Posterior cingulate gyrus (tissue), 11 donors: ENCODE measurements around the gene ZBTB21.
A peak's percentile ranks its signal among the peaks of the same experiment; 100 is the strongest.
"Not testable (repeated sequence)": the region's sequence is repeated elsewhere in the genome, so short reads cannot be mapped to it uniquely, and the experiment has no call there.

Source experiments
- DNase-seq, 10 donors: peaks; one replicate each; pipeline versions ENCODE4 v3.0.0 to v3.0.0-alpha.2; 2020 to 2021; ENCODE audit warnings: mixed read lengths in 3 of 10
- intact Hi-C: fragments of 100-400 bp; cut with DNase I; formaldehyde crosslinking; loops from one replicate; pipeline ENCODE4 v1.15.1; 2023

The ZBTB21 gene

GRCh38 chr21:42001781-42002180 is 8.4 kb downstream of the ZBTB21 start:
- intact Hi-C loops, result no loop called here
- no peak for DNase-seq

- DNase-seq, result no peak
- intact Hi-C loops, result no loop called here
Measured at GRCh38 chr21:42000908-42001307, 9.3 kb downstream of the ZBTB21 start.

GRCh38 chr21:41997657-41998056 is 12.5 kb downstream of the ZBTB21 start:
- intact Hi-C loops, result no loop called here
- no peak for DNase-seq

GRCh38 chr21:41995577-41995976 is 14.6 kb downstream of the ZBTB21 start:
- intact Hi-C loops, result no loop called here
- DNase-seq, result no peak

- peak in 1 of 10 donors; percentile 12 for DNase-seq
- intact Hi-C loops, result not testable (repeated sequence)
Measured at GRCh38 chr21:41994613-41995012, 15.5 kb downstream of the ZBTB21 start.

- no peak for DNase-seq
- intact Hi-C loops, result no loop called here
Measured at GRCh38 chr21:41993744-41994143, 16.4 kb downstream of the ZBTB21 start.

GRCh38 chr21:41992576-41992975 is 17.6 kb downstream of the ZBTB21 start:
- DNase-seq, result peak in 1 of 10 donors; percentile 54
- intact Hi-C loops, result no loop called here

GRCh38 chr21:41991659-41992058 is 18.5 kb downstream of the ZBTB21 start:
- intact Hi-C loops, result no loop called here
- peak in 1 of 10 donors; percentile 29 for DNase-seq

- intact Hi-C loops, result no loop called here
- no peak for DNase-seq
Measured at GRCh38 chr21:41989698-41990097, 20.5 kb downstream of the ZBTB21 start.

- intact Hi-C loops, result no loop called here
- DNase-seq, result no peak
Measured at GRCh38 chr21:41987310-41987709, 22.9 kb downstream of the ZBTB21 start.

GRCh38 chr21:41985662-41986416 is 24.3 kb downstream of the ZBTB21 start:
- intact Hi-C loops, result no loop called here
- no peak for DNase-seq

- intact Hi-C loops, result no loop called here
- DNase-seq, result no peak
Measured at GRCh38 chr21:41983229-41983628, 26.9 kb downstream of the ZBTB21 start.

- intact Hi-C loops, result no loop called here
- DNase-seq, result no peak
Measured at GRCh38 chr21:41980561-41980960, 29.6 kb downstream of the ZBTB21 start.

GRCh38 chr21:41979751-41980369 is 30.3 kb downstream of the ZBTB21 start:
- intact Hi-C loops, result no loop called here
- no peak for DNase-seq

GRCh38 chr21:41979335-41979734 is 30.8 kb downstream of the ZBTB21 start:
- no peak for DNase-seq
- intact Hi-C loops, result no loop called here

- DNase-seq, result peak in 1 of 10 donors; percentile 47
- intact Hi-C loops, result no loop called here
Measured at GRCh38 chr21:41977034-41977950, 32.9 kb downstream of the ZBTB21 start.

- intact Hi-C loops, result no loop called here
- DNase-seq, result peak in 1 of 10 donors; percentile 43
Measured at GRCh38 chr21:41976611-41977010, 33.5 kb downstream of the ZBTB21 start.

GRCh38 chr21:41975391-41976272 is 34.5 kb downstream of the ZBTB21 start:
- peak in 1 of 10 donors; percentile 49 for DNase-seq
- intact Hi-C loops, result no loop called here

- DNase-seq, result no peak
- intact Hi-C loops, result no loop called here
Measured at GRCh38 chr21:41974752-41975053, 35.5 kb downstream of the ZBTB21 start.
